Activated B cell treated with CpG ODN at 0.5 μM for 24 hours (primary cell): Measurements from ENCODE around the gene HDAC11. TPM values are rescaled to one million over a fixed set of nuclear protein-coding genes. Genes with fewer than 3 reads are reported as not detected.

ENCODE experiments used
- ATAC-seq: fragments of 200-7000 bp; cut with Tn5 transposase; one replicate; pipeline ENCODE4 v1.10.0; 2021; ENCODE audit warnings: low read depth, mild to moderate bottlenecking, moderate library complexity
- CTCF ChIA-PET: fragments of 350-600 bp; sonication (Branson Sonifier 250); formaldehyde crosslinking; loops from one replicate; lab custom pipeline; 2021; ENCODE audit warnings: antibody characterized with exemption; lab: Charles Lee
- POLR2A ChIA-PET: fragments of 350-600 bp; sonication (Branson Sonifier 250); formaldehyde crosslinking; loops from one replicate; lab custom pipeline; 2021; ENCODE audit warnings: antibody characterized with exemption; lab: Charles Lee
- DNase-seq: peaks from one replicate; pipeline ENCODE4 v3.0.0; 2022
- H3K27ac Mint-ChIP-seq: one replicate; pipeline ENCODE4 v1.8.0; 2020; ENCODE audit warnings: mixed read lengths
- H3K27me3 Mint-ChIP-seq: one replicate; pipeline ENCODE4 v1.8.0; 2021; ENCODE audit warnings: mixed read lengths
- H3K36me3 Mint-ChIP-seq: one replicate; pipeline ENCODE4 v1.8.0; 2021; ENCODE audit warnings: low read depth, mixed read lengths
- H3K4me1 Mint-ChIP-seq: one replicate; pipeline ENCODE4 v1.8.0; 2021; ENCODE audit warnings: mixed read lengths
- H3K4me3 Mint-ChIP-seq: one replicate; pipeline ENCODE4 v1.8.0; 2020; ENCODE audit warnings: mild to moderate bottlenecking, mixed read lengths
- H3K9me3 Mint-ChIP-seq: one replicate; pipeline ENCODE4 v1.8.0; 2020; ENCODE audit warnings: mixed read lengths
- intact Hi-C: fragments of 100-400 bp; cut with micrococcal nuclease; formaldehyde crosslinking; loops from one replicate; pipeline ENCODE4 v1.15.1; 2024
- total RNA-seq: library from RNA; stranded (reverse); gene quantifications from 2 replicates; pipeline ENCODE4 v1.2.3, GENCODE V29; 2022
- TF ChIP-seq, protein P1 (sequence below): fragments of 200-600 bp; IDR thresholded peaks from one replicate; pipeline ENCODE4 v1.8.0; 2022; ENCODE audit warnings: antibody characterized with exemption, mild to moderate bottlenecking

Gene HDAC11
- total RNA-seq, 1 donor from 2014 or later = 2.5 TPM

DNA sequence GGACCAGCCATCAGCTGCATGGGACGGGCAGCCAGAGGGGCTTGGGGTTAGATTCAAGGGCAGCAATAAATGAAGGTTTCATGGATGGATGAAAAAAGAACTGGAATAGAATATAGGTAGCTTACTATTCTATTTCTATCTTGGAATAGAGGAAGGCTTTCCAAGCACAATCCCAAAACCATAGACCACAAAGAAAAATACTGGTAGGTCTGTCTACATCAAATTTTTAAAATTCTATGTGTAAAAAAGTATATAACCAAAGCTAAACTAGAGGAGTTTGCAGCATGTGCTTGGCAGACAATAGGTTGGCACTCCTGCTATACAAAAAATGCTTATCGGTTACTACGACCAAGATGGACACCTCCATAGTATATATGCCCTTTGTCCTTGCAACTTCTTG, 61.6 kb downstream of the HDAC11 start:
- peaks cover 2% of the 10 kb centered on the region for H3K9me3 Mint-ChIP-seq
- CTCF ChIA-PET = no interaction called here
- DNase-seq (no peak), ATAC-seq (no peak)
- intact Hi-C loops = no loop called here
- peaks cover 11% of the 10 kb centered on the region for H3K4me1 Mint-ChIP-seq
- peaks cover 23% of the 10 kb centered on the region for H3K27me3 Mint-ChIP-seq
- H3K4me3 Mint-ChIP-seq = no peak overlapping the region
- TF ChIP-seq, protein P1, sequence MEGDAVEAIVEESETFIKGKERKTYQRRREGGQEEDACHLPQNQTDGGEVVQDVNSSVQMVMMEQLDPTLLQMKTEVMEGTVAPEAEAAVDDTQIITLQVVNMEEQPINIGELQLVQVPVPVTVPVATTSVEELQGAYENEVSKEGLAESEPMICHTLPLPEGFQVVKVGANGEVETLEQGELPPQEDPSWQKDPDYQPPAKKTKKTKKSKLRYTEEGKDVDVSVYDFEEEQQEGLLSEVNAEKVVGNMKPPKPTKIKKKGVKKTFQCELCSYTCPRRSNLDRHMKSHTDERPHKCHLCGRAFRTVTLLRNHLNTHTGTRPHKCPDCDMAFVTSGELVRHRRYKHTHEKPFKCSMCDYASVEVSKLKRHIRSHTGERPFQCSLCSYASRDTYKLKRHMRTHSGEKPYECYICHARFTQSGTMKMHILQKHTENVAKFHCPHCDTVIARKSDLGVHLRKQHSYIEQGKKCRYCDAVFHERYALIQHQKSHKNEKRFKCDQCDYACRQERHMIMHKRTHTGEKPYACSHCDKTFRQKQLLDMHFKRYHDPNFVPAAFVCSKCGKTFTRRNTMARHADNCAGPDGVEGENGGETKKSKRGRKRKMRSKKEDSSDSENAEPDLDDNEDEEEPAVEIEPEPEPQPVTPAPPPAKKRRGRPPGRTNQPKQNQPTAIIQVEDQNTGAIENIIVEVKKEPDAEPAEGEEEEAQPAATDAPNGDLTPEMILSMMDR = no peak
- POLR2A ChIA-PET = no interaction called here
- no peaks in the 10 kb centered on the region for H3K36me3 Mint-ChIP-seq
- no peak overlapping the region for H3K27ac Mint-ChIP-seq

DNA sequence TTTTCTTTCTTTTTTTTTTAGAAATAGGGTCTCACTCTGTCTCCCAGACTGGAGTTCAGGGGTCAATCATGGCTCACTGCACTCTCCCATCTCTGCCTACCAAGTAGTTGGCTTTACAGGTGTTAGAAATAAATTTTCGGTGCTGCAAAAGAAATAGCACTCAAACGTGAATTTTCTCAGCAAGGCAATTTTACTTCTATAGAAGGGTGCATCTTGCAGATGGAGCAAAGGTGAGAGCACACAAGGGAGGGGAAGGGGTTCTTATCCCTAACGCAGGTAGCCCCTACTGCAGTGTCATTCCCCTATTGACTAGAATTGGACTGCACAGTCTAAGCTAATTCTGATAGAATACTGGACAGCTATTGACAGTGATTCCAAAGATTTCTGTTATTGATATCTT, 62.0 kb downstream of the HDAC11 start:
- Mint-ChIP-seq H3K9me3 (peaks cover 2% of the 10 kb centered on the region), H3K4me1 (peaks cover 11% of the 10 kb centered on the region), H3K4me3 (no peak overlapping the region), H3K27ac (no peak overlapping the region), H3K36me3 (no peaks in the 10 kb centered on the region), H3K27me3 (peaks cover 18% of the 10 kb centered on the region)
- TF ChIP-seq, protein P1 = no peak
- no peak for DNase-seq
- no peak for ATAC-seq
- POLR2A ChIA-PET = no interaction called here
- intact Hi-C loops = no loop called here
- CTCF ChIA-PET = no interaction called here

DNA sequence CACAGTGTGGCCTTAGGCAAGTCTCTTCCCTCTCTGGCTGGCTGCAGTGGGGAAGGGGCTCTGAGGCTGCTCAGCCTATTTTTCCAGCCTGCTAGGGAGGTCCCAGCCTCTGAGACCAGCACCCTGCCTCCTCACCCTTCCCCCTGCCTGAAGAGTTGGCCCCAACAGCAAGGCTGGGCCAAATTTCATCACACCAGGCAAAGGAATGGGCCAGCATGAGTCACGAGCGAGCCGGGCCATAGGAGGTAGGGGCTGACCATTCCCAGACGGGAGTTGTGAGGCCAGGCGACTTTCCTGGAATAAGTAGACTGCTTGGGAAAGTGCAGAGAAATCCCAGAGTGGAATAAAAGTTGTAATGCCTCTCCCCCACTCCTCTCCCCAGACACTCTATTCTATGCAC, 63.1 kb downstream of the HDAC11 start:
- TF ChIP-seq, protein P1 = no peak
- H3K27ac Mint-ChIP-seq = no peak overlapping the region
- ATAC-seq (no peak), DNase-seq (no peak)
- peaks cover 12% of the 10 kb centered on the region for H3K4me1 Mint-ChIP-seq
- peaks cover 2% of the 10 kb centered on the region for H3K9me3 Mint-ChIP-seq
- intact Hi-C loops = no loop called here
- ChIA-PET POLR2A (no interaction called here), CTCF (no interaction called here)
- no peak overlapping the region for H3K4me3 Mint-ChIP-seq
- no peaks in the 10 kb centered on the region for H3K36me3 Mint-ChIP-seq
- peaks cover 15% of the 10 kb centered on the region for H3K27me3 Mint-ChIP-seq

DNA sequence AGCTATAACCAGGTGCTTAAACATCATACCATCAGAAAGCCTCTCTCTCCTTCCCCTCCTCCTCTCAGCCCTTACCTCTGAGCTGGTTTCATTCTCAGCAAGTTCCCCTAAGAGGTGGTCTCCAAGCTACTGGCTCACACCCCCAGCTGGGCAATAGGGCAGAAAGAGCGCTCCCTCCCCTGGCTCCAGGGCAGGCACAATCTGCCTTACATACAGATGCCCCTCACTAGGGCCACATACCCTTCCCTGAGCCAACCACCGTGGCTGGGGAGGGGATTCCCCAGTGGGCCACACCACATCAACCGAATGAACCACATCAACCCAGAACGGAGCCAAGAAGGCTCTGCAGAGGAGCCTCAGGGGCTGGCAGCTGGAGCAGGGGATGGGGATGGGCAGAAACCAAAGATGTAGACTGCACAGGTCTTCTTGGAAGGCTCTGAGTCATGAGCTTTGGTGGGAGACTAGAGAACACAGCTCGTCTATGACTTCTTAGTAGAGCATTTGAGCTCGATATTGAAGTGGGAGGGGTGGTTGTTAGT, 64.3 kb downstream of the HDAC11 start:
- ATAC-seq (peak; percentile 43), DNase-seq (no peak)
- H3K27ac Mint-ChIP-seq = no peak overlapping the region
- TF ChIP-seq, protein P1 = no peak
- peaks cover 2% of the 10 kb centered on the region for H3K9me3 Mint-ChIP-seq
- H3K4me1 Mint-ChIP-seq = peaks cover 16% of the 10 kb centered on the region
- ChIA-PET POLR2A (no interaction called here), CTCF (no interaction called here)
- H3K4me3 Mint-ChIP-seq = no peak overlapping the region
- no peaks in the 10 kb centered on the region for H3K36me3 Mint-ChIP-seq
- peaks cover 15% of the 10 kb centered on the region for H3K27me3 Mint-ChIP-seq
- intact Hi-C loops = no loop called here

DNA sequence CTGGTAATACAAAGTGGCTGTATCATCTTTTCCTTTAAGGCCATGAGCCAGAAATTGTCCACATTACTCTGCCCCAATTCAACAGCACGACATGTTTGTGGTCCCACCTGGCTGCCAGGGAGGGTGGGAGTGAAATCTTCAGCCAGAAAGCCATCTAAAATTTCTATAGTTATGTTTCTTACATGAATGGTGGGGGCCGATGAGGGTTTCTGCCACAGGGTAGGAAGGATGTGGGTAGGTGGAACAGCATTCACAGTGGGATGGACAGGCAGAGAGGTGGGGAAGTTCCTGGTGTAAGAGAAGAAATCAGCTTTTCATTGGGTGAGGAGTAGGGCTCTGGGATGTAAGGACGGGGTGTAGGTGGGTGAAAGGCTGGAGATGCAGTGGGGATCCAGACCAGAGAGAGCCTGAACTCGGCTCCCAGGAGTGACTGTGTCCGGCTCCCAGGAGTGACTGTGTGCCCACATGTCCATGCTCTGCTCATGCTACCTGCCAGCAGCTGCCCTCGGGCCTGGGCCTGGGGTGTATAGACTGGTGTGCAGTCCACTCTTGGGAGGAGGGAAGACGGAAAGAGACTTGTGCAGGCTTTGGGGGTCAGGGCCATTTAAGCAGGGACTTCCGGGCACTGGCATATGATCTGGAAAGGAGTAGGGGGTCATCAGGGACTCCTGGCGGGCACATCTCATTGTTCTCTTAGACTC, 65.0 kb downstream of the HDAC11 start:
- ATAC-seq (no peak), DNase-seq (no peak)
- Mint-ChIP-seq H3K27ac (no peak overlapping the region), H3K27me3 (peaks cover 14% of the 10 kb centered on the region), H3K36me3 (no peaks in the 10 kb centered on the region), H3K9me3 (peaks cover 2% of the 10 kb centered on the region), H3K4me1 (peaks cover 23% of the 10 kb centered on the region), H3K4me3 (no peak overlapping the region)
- POLR2A ChIA-PET = no interaction called here
- TF ChIP-seq, protein P1 = no peak
- intact Hi-C loops = no loop called here
- CTCF ChIA-PET = no interaction called here
